Activated effector memory CD4-positive, alpha-beta T cell treated with Interleukin-2 at 50 U/mL for 16 hours (primary cell): ENCODE results near the gene TBX19.

ENCODE experiments used
- DNase-seq: peaks from one replicate; pipeline ENCODE4 v3.0.0-alpha.2; 2020

TBX19 gene

GRCh38 chr1:168281603-168282325 is 1.1 kb downstream of the TBX19 start:
- no peak for DNase-seq

GRCh38 chr1:168285521-168285790 is 4.8 kb downstream of the TBX19 start:
- DNase-seq = no peak

GRCh38 chr1:168285971-168286927 is 5.6 kb downstream of the TBX19 start:
- DNase-seq = no peak

- DNase-seq = no peak
Measured at GRCh38 chr1:168287237-168287664, 6.6 kb downstream of the TBX19 start.

GRCh38 chr1:168288311-168289052 is 7.8 kb downstream of the TBX19 start:
- no peak for DNase-seq

- DNase-seq = no peak
Measured at GRCh38 chr1:168291222-168291837, 10.7 kb downstream of the TBX19 start.

- DNase-seq = no peak
Measured at GRCh38 chr1:168293356-168293755, 12.7 kb downstream of the TBX19 start.

GRCh38 chr1:168295411-168296114 is 14.9 kb downstream of the TBX19 start:
- DNase-seq = no peak

- DNase-seq = no peak
Measured at GRCh38 chr1:168297019-168297730, 16.5 kb downstream of the TBX19 start.

GRCh38 chr1:168298446-168298845 is 17.8 kb downstream of the TBX19 start:
- no peak for DNase-seq

GRCh38 chr1:168300626-168301025 is 19.9 kb downstream of the TBX19 start:
- no peak for DNase-seq

- no peak for DNase-seq
Measured at GRCh38 chr1:168301664-168302320, 21.1 kb downstream of the TBX19 start.

GRCh38 chr1:168303716-168304540 is 23.3 kb downstream of the TBX19 start:
- no peak for DNase-seq

- no peak for DNase-seq
Measured at GRCh38 chr1:168304865-168305264, 24.2 kb downstream of the TBX19 start.

- DNase-seq = no peak
Measured at GRCh38 chr1:168312718-168313604, 32.3 kb downstream of the TBX19 start.

- no peak for DNase-seq
Measured at GRCh38 chr1:168316142-168316541, 35.5 kb downstream of the TBX19 start.

- no peak for DNase-seq
Measured at GRCh38 chr1:168317309-168317708, 36.6 kb downstream of the TBX19 start.

GRCh38 chr1:168319691-168320090 is 39.0 kb downstream of the TBX19 start:
- no peak for DNase-seq

- DNase-seq = no peak
Measured at GRCh38 chr1:168320149-168320548, 39.5 kb downstream of the TBX19 start.
